Measurements from ENCODE around the gene RTN4RL1.
A peak's percentile ranks its signal among the peaks of the same experiment; 100 is the strongest.
"Not testable (repeated sequence)": the region's sequence is repeated elsewhere in the genome, so short reads cannot be mapped to it uniquely, and the experiment has no call there.

Gene RTN4RL1

GRCh38 chr17:2023256-2023655 is 1.9 kb downstream of the RTN4RL1 start:
- DNase-seq (ENCODE audit: low spot score in 2 of 2): no peak
- peaks cover 6% of the 10 kb centered on the region; the same call in 1 of the 2 replicates for H3K4me1 ChIP-seq
- no peaks in the 10 kb centered on the region for H3K36me3 ChIP-seq (replicated peaks)
- peak overlapping the region; percentile 4; the same call in 1 of the 2 replicates for H3K4me3 ChIP-seq
- H3K9me3 ChIP-seq: no peaks in the 10 kb centered on the region
- in situ Hi-C loops (cut with MboI; ENCODE audit: low sequenced_read_pairs): no loop called here
- no peaks in the 10 kb centered on the region for H3K27me3 ChIP-seq (ENCODE audit: low read depth)

DNA sequence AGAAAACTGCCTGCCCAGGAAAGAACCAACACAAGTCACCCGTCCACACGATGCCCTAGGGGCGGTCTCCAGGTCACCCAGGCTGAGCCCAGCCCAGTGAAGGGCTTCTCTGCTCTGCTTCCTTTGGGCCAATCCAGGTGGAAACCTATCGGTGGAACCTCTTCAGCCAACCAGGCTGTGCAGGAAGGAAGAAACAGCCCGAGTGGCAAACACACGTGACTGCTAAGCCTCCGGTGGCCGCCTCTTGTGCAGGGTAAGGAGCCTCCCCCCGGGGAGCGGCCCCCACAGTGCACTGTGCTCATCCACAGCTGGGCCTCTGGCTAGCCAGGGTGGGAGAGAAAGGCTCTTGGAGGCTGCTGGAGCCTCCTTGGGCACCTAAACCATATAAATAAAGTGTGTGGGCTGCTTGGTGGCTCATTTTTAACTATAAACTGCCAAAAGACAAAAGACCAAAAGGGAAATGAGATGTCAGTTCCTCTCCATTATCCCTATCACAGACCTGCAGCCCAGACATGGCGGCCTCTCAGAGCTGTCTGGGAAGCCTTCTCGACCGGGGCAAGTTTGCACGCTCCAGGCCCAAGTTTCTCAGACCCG is 2.4 kb downstream of the RTN4RL1 start:
- no peak for DNase-seq (ENCODE audit: low spot score in 2 of 2)
- in situ Hi-C loops (cut with MboI; ENCODE audit: low sequenced_read_pairs): no loop called here
- peaks cover 6% of the 10 kb centered on the region; the same call in 1 of the 2 replicates for H3K4me1 ChIP-seq
- no peaks in the 10 kb centered on the region for H3K27me3 ChIP-seq (ENCODE audit: low read depth)
- H3K4me3 ChIP-seq: peak overlapping the region; percentile 4; the same call in 1 of the 2 replicates
- H3K36me3 ChIP-seq (replicated peaks): no peaks in the 10 kb centered on the region
- H3K9me3 ChIP-seq: no peaks in the 10 kb centered on the region

GRCh38 chr17:2020721-2021120 is 4.4 kb downstream of the RTN4RL1 start:
- H3K4me1 ChIP-seq: peaks cover 2% of the 10 kb centered on the region; the same call in 1 of the 2 replicates
- in situ Hi-C loops (cut with MboI; ENCODE audit: low sequenced_read_pairs): no loop called here
- H3K27me3 ChIP-seq (ENCODE audit: low read depth): no peaks in the 10 kb centered on the region
- H3K4me3 ChIP-seq: no peak overlapping the region
- H3K36me3 ChIP-seq (replicated peaks): no peaks in the 10 kb centered on the region
- no peaks in the 10 kb centered on the region for H3K9me3 ChIP-seq
- DNase-seq (ENCODE audit: low spot score in 2 of 2): no peak

DNA sequence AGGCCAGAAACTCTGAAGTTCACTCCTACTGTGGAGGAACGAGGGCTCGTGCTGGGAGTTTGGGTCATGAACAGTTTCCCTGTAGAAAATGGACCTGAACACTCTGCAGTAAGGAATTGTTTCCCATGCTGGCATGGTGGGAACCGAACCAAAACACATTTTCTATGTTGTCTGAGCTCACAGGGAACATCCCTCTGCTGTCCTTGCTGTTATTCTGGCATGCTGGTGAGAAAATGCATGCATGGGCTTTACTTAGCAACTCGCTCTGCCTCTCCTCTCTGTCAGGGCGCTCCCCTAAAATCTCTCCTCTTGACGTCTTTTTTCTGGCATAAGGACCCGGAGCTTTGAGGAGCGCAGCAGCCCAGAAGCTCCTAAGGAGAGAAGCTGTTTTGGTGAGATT is 5.4 kb downstream of the RTN4RL1 start:
- Histone ChIP-seq H3K36me3 (replicated peaks) (no peaks in the 10 kb centered on the region), H3K4me1 (peaks cover 2% of the 10 kb centered on the region; the same call in 1 of the 2 replicates), H3K4me3 (no peak overlapping the region), H3K9me3 (no peaks in the 10 kb centered on the region), H3K27me3 (ENCODE audit: low read depth) (no peaks in the 10 kb centered on the region)
- in situ Hi-C loops (cut with MboI; ENCODE audit: low sequenced_read_pairs): no loop called here
- no peak for DNase-seq (ENCODE audit: low spot score in 2 of 2)

- DNase-seq (ENCODE audit: low spot score in 2 of 2): no peak
- Histone ChIP-seq H3K4me3 (no peak overlapping the region), H3K9me3 (no peaks in the 10 kb centered on the region), H3K36me3 (replicated peaks) (no peaks in the 10 kb centered on the region), H3K4me1 (peaks cover 2% of the 10 kb centered on the region; the same call in 1 of the 2 replicates), H3K27me3 (ENCODE audit: low read depth) (no peaks in the 10 kb centered on the region)
- in situ Hi-C loops (cut with MboI; ENCODE audit: low sequenced_read_pairs): no loop called here
These were observed 6.2 kb downstream of the RTN4RL1 start for GRCh38 chr17:2018716-2019510.

DNA sequence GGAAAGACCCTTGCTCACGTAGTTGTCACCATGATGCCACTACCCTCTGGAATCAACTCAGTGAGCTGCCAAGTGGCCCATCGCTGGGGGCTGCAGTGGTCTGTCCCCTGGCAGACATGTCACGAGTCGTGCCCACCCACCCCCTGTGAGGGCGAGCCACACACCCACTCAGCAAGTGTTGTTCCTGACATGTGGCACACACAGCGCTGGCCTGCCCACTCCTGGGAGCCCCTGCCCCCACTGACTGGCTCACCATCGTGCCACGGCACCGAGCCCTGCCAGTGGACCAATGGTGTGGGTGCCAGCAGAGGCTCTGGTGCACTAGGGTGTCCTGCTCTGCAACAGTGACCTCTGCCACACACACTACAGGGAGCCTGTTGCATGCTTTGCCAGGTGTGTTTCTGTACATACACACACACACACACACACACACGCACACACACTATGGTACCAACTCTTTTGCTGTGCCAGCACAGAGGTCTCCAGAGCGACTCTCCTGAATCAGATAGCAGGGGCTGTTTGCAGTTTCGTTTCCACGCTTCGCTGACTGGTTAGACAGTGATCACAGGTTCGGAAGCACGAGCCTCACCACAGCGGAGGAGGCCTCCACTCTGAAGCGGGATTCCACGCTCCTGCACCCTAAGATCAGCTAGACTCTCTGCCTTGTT is 7.7 kb downstream of the RTN4RL1 start:
- Histone ChIP-seq H3K36me3 (replicated peaks) (no peaks in the 10 kb centered on the region), H3K27me3 (ENCODE audit: low read depth) (no peaks in the 10 kb centered on the region), H3K9me3 (no peaks in the 10 kb centered on the region), H3K4me1 (no peaks in the 10 kb centered on the region), H3K4me3 (no peak overlapping the region)
- no peak for DNase-seq (ENCODE audit: low spot score in 2 of 2)
- in situ Hi-C loops (cut with MboI; ENCODE audit: low sequenced_read_pairs): no loop called here

GRCh38 chr17:2016494-2016893 is 8.6 kb downstream of the RTN4RL1 start:
- Histone ChIP-seq H3K36me3 (replicated peaks) (no peaks in the 10 kb centered on the region), H3K27me3 (ENCODE audit: low read depth) (no peaks in the 10 kb centered on the region), H3K4me1 (no peaks in the 10 kb centered on the region; the same call in 1 of the 2 replicates), H3K9me3 (no peaks in the 10 kb centered on the region), H3K4me3 (no peak overlapping the region)
- in situ Hi-C loops (cut with MboI; ENCODE audit: low sequenced_read_pairs): no loop called here
- no peak for DNase-seq (ENCODE audit: low spot score in 2 of 2)

DNA sequence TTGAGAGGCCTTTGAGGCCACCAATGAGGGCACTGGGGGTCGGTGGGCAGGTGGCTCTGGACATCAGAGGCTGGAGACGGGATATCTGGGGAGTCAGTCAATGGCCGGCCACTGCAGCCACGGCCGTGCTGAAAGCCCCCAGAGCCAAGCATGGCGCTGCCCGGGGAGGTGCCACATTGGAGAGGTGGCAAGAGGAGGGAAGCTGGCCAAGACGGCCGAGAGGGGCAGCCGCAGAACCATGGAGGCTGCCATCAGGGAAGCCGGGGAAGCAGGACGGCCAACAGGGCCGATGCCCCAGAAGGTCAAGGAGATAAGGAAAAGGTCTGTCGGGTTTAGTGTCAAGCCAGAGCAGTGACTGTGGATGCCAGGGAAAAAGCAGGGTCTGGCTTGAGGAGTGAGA is 9.8 kb downstream of the RTN4RL1 start:
- in situ Hi-C loops (cut with MboI; ENCODE audit: low sequenced_read_pairs): no loop called here
- DNase-seq (ENCODE audit: low spot score in 2 of 2): no peak
- Histone ChIP-seq H3K36me3 (replicated peaks) (no peaks in the 10 kb centered on the region), H3K27me3 (ENCODE audit: low read depth) (no peaks in the 10 kb centered on the region), H3K9me3 (no peaks in the 10 kb centered on the region), H3K4me1 (no peaks in the 10 kb centered on the region; the same call in 1 of the 2 replicates), H3K4me3 (no peak overlapping the region)

DNA sequence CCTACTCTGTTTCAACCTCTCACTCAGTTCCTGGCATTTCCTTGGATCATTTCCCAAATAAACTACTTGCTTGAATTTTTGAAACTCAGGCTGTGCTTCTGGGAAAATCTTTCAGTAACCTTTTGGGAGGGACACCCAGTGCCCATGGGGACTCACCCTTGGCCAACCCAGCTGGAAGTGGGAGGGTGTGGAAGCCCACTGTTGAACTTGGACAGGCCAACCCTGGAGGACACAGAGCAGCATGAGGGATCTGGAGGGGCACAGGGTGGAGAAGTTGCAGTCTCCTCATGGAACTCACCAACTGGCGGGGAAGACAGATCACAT is 11.2 kb downstream of the RTN4RL1 start:
- Histone ChIP-seq H3K4me1 (no peaks in the 10 kb centered on the region; the same call in 1 of the 2 replicates), H3K27me3 (ENCODE audit: low read depth) (no peaks in the 10 kb centered on the region), H3K4me3 (no peak overlapping the region), H3K36me3 (replicated peaks) (no peaks in the 10 kb centered on the region), H3K9me3 (no peaks in the 10 kb centered on the region)
- in situ Hi-C loops (cut with MboI; ENCODE audit: low sequenced_read_pairs): no loop called here
- DNase-seq (ENCODE audit: low spot score in 2 of 2): no peak

GRCh38 chr17:2013220-2013993 is 11.7 kb downstream of the RTN4RL1 start:
- H3K4me1 ChIP-seq; H3K9me3 ChIP-seq; H3K4me3 ChIP-seq; H3K36me3 ChIP-seq (replicated peaks); in situ Hi-C loops (cut with MboI; ENCODE audit: low sequenced_read_pairs); H3K27me3 ChIP-seq (ENCODE audit: low read depth); DNase-seq (ENCODE audit: low spot score in 2 of 2): not testable (repeated sequence)

- Histone ChIP-seq H3K4me1 (no peaks in the 10 kb centered on the region; the same call in 1 of the 2 replicates), H3K36me3 (replicated peaks) (no peaks in the 10 kb centered on the region), H3K4me3 (no peak overlapping the region), H3K9me3 (no peaks in the 10 kb centered on the region), H3K27me3 (ENCODE audit: low read depth) (no peaks in the 10 kb centered on the region)
- in situ Hi-C loops (cut with MboI; ENCODE audit: low sequenced_read_pairs): no loop called here
- DNase-seq (ENCODE audit: low spot score in 2 of 2): no peak
These were observed 12.6 kb downstream of the RTN4RL1 start for GRCh38 chr17:2012499-2012898.

DNA sequence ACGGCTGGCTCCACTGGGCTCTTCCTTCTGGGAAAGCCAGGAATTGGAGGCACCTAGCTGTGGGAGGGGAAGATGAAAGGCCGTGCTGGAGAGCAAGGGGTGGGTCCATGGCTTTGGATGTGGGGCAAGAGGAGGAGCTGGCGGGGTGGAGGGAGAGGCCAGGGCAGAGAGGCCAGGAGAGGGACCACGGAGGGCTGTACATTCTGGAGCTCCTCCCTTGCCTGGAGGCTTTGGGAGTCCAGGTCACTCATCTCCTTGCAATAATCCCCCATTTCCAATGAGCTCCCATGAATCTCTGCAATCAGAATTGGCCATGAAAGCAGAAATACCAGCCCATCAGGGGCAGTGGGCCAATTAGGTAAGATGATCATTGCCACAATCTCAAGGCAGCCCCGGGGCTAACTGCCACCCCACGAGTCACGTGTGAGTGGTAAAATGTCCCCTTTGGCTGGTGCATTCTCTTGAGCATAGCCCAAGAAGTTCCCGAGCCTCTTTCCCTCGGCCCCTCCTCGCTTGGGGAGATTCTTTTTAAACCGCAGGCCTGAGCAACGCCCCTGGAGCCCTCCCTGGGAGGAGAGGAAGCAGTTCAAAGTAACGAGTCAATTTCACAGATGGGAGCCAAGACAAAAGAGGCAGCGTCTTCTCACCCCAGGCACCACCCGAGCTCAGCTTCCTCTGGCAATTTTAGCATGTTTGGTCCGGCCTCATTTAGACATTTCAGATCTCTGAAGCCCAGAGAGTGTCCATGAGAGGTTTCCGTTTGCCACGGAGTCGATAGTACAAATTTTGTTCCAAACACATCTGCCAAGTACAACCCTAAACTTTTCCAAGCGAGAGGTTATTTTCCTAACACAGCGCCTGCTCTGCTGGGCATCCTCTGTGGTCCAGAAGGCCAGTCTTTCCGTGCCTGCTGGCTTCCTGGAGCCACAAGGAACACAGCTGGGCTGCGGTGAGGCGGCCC is 13.4 kb downstream of the RTN4RL1 start:
- no peaks in the 10 kb centered on the region for H3K27me3 ChIP-seq (ENCODE audit: low read depth)
- no peak overlapping the region for H3K4me3 ChIP-seq
- H3K4me1 ChIP-seq: no peaks in the 10 kb centered on the region; the same call in 1 of the 2 replicates
- no peaks in the 10 kb centered on the region for H3K9me3 ChIP-seq
- DNase-seq (ENCODE audit: low spot score in 2 of 2): peak in 1 of 2 experiments; percentile 54
- H3K36me3 ChIP-seq (replicated peaks): no peaks in the 10 kb centered on the region
- in situ Hi-C loops (cut with MboI; ENCODE audit: low sequenced_read_pairs): no loop called here

DNA sequence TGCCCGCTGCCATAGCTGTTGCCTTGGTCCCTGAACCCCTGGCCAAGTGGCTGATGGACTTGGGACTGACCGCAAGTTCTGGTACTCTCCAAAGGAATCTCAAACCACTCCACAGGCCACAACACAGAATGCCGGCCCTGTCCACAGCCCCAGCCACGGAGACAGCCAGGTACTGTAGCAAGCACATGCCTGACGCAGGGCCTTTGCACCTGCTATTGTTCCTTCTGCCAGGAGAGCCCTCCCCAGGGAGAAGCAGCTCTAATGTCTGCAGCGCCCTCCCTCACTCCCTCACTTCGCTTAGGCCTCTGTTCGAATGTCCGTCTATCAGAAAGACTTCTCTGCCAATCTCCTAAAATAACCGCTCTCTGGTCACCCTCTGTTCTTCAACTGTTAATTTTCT is 15.4 kb downstream of the RTN4RL1 start:
- Histone ChIP-seq H3K9me3 (no peaks in the 10 kb centered on the region), H3K4me3 (no peak overlapping the region), H3K36me3 (replicated peaks) (no peaks in the 10 kb centered on the region), H3K27me3 (ENCODE audit: low read depth) (no peaks in the 10 kb centered on the region), H3K4me1 (no peaks in the 10 kb centered on the region; the same call in 1 of the 2 replicates)
- in situ Hi-C loops (cut with MboI; ENCODE audit: low sequenced_read_pairs): no loop called here
- no peak for DNase-seq (ENCODE audit: low spot score in 2 of 2)

All from HAP-1 (cell line).